Activated T-helper 1 cell treated with Interleukin-2 at 50 U/mL for 16 hours (primary cell): Measurements from ENCODE around the gene HLCS.

Experiments used
- DNase-seq: peaks from one replicate; pipeline ENCODE4 v3.0.0-alpha.2; 2020; ENCODE audit warnings: low read depth

The HLCS gene

DNA sequence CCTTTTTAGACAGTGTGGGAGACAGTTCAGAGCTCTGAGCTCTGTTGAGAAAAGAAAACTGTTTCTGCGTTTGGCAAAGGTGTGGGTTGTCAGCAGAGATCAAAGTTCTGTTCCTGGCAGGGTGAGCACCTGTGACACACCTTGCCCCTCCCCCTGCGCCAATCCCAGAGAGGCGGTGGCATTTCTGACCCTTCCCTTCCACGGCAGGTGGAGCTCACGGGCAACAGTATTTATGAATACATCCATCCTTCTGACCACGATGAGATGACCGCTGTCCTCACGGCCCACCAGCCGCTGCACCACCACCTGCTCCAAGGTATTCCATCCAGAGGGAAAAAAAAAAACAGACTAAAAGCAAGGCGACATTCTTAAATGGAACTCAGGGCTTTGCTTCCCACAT is 246.9 kb downstream of the HLCS start:
- DNase-seq = no peak

DNA sequence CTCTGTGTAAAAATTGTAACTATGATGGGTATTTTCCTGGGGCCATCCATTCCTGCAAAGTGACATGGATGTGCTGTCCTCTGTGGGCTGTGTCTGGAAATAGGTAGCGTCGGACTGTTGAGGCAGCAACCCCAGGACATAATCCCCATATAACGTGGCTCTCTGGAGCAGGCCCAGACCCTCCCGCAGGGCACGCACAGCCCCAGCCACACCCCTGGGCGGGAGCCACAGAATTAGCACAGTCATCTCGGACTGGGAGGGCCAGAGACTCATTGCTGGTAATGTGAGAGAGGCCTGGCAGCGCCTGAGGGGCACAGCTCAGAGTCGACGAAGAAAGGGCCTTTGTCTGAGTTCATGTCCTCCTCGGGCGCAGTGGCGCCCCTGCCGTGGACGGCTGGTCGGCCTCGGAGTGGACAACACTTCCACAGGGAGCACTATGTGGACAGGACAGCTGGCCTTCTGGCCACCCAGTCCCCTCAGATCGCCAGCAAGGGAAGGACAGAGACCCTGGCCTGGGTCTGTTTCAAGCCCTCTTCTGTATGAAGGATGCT is 247.4 kb downstream of the HLCS start:
- no peak for DNase-seq

DNA sequence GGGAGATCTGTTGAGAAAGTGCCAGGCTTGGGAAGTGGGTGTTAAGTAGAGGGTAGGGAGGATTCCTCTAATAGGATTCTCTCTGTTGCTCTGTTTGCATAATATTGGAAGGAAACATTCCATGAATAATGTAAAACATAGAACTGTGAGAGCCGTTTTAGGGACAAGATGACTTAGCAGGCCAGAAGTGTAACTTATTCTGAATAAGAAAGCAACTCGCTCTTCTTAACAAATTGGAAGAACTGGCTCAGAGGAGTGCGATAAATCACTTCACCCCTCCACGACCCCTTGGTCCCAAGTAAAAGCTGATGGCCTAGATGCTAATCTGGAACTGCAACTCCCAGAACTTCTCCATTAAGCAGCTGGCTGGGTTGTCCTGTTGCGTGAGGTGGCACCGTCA is 248.5 kb downstream of the HLCS start:
- no peak for DNase-seq

DNA sequence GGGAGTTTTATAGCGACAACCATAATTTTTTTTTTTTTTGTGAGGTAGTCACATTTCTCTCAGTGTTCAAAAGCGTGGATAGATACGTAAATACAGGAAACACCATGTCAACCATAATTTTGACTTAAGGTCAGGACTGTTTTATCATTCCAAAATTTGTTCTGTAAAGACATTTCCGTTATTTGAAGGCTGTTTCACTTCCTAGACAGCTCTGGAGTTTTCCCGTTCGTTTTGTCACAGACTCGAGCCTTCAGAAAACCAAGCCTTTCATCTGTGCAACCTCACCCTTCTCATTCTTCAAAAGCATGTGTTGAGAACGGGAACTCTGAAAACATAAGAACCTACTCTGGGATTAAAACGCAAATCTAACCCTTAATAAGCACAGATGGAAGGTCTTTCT is 249.6 kb downstream of the HLCS start:
- DNase-seq = no peak

DNA sequence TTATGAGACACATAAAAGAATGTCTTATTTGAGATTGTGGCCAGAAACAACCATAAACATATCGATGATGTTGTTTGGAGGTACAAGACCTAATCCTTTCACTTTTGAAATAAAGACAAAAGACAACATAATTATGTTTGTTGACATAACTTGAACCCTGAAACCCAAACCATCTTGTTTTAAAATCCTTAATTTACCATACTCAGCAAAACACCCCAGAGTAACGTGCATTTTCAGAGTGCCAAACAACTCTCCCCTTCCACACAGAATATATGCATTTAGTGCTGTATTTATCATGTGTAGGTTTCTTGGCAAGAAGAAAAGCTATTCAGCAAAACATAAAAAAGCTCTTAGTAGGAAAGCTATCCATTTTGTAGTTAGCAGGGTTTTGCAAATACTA is 250.1 kb downstream of the HLCS start:
- no peak for DNase-seq

DNA sequence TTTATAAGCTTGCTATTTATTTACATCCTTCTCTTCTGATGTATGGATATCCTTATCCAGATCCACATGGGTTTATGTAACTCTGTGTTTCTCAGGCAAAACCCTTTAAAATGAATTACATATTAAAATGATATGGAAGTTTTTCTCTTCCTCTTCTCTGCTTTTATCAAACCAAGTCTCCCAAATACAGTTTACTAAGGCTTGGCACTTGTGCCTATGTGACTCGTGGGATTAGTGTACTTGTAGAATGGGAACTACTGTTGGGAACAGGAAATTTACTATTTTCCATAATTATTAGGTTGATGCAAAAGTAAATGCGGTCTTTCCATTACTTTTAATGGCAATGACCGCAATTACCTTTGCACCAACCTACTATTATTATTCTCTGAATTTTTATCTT is 252.7 kb downstream of the HLCS start:
- no peak for DNase-seq

DNA sequence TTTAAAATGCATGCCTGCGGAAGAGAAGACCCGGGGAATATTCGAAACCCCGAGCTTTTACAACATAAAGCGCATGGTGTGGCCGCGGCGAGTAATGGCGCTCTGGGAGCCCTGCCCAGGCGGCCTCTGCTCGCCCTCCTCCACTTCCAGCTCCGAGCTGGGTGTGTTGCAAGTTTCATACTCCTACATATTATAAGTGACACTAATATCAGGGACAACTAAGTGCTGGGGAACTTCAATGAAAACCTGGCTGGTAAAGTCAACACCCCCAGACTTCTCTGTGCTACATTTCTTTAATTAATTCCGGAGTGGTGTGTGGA is 255.8 kb downstream of the HLCS start:
- no peak for DNase-seq

DNA sequence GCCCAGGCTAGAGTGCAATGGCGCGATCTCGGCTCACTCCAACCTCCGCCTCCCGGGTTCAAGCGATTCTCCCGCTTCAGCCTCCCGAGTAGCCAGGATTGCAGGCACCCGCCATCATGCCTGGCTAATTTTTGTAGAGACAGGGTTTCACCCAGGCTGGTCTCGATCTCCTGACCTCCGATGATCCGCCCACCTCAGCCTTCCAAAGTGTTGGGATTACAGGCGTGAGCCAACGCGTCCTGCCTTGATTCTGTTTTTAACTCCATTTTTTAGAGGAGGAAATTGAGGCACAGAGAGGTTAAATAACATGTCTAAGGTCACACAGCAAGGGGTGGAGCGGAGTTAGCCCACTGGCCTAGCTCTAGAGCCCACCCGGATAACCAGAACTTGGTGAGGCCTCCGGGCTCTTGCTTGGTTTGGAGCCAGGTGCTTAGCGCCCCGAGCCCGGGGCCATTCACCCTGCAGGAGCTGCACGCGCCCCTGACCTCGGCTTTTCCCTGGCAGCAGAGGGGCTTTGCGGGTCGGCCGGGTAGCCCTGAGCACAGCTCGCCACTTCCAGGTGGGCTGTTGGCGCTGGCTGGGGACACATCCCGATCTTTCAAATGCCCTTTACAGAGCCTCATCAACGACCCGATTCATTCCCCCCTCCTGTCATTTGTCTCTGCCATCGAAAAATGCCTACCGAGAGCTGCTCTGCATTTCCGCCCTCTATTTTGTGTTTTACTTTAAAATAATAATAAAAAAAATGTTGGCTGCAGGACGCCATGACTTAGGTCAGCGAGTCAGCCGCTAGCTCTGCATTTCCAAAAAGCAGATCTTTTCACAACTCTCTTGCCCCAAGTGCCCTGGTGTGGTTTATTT is 256.4 kb downstream of the HLCS start:
- DNase-seq = no peak

DNA sequence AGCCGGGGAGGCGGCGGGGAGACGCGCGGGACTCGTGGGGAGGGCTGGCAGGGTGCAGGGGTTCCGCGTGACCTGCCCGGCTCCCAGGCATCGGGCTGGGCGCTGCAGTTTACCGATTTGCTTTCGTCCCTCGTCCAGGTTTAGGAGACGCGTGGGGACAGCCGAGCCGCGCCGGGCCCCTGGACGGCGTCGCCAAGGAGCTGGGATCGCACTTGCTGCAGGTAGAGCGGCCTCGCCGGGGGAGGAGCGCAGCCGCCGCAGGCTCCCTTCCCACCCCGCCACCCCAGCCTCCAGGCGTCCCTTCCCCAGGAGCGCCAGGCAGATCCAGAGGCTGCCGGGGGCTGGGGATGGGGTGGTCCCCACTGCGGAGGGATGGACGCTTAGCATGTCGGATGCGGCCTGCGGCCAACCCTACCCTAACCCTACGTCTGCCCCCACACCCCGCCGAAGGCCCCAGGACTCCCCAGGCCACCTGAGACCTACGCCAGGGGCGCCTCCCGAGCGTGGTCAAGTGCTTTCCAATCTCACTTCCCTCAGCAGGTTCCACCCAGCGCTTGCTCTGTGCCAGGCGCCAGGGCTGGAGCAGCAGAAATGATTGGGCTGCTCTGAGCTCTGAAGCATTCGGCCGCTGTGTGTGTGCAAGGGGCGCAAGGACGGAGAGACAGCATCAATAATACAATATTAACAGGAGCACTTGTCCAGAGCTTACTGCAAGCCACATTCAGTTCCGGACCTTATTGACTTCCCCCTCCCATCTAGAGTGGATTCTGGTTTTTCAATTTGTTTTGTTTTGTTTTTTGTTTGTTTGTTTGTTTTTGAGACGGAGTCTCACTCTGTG is 257.2 kb downstream of the HLCS start:
- DNase-seq = no peak

DNA sequence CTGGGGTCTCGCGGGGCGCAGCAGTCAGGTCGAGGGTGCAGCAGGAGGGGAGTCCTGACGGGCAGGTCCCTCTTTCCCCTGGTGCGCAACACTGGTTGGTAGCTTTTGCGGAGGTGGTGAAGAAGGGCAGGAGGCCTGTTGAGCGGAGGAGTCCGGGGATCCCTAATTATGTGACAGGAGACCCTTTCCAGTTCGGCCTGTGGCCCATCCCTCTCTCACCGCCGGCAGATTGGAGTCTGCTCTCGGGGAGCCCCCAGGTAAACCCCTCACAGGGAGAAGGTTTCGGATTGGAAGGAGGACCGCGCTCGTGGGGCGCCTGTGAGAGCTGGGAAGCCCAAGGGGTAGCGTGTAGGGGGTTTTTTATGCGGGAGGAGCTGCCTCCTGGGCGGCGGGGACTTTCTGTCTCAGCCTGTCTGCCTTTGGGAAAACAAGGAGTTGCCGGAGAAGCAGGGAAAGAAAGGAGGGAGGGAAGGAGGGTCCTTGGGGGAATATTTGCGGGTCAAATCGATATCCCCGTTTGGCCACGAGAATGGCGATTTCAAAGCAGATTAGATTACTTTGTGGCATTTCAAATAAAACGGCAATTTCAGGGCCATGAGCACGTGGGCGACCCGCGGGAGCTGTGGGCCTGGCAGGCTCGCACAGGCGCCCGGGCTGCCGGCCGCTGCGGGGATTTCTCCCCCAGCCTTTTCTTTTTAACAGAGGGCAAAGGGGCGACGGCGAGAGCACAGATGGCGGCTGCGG is 258.0 kb downstream of the HLCS start:
- DNase-seq = no peak

DNA sequence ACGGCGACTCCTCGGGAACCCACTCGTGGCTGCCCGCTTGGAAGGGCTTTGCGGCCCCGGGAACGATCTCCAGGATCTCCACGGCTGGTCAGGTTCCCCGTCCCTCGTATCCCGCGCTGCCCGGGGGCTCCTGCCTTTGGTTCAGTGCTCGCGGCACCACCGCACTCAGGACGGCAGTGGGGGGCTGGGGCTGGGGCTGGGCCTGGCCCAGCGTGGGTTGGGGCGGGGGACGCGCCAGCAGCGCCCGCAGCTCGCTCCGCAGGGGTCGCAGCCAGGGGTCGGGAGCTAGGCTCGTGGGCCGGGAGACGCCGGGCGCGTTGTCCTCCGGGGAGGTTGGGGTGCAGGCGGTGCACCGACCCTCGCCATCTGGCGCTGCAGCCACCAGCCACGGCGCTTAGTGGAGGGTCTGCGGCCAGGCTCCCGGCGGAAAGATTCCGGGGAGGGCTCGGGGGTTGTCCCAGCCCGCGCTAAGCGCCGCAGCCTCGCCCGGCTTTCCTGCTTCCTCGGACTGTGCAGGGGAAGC is 258.6 kb downstream of the HLCS start:
- no peak for DNase-seq

DNA sequence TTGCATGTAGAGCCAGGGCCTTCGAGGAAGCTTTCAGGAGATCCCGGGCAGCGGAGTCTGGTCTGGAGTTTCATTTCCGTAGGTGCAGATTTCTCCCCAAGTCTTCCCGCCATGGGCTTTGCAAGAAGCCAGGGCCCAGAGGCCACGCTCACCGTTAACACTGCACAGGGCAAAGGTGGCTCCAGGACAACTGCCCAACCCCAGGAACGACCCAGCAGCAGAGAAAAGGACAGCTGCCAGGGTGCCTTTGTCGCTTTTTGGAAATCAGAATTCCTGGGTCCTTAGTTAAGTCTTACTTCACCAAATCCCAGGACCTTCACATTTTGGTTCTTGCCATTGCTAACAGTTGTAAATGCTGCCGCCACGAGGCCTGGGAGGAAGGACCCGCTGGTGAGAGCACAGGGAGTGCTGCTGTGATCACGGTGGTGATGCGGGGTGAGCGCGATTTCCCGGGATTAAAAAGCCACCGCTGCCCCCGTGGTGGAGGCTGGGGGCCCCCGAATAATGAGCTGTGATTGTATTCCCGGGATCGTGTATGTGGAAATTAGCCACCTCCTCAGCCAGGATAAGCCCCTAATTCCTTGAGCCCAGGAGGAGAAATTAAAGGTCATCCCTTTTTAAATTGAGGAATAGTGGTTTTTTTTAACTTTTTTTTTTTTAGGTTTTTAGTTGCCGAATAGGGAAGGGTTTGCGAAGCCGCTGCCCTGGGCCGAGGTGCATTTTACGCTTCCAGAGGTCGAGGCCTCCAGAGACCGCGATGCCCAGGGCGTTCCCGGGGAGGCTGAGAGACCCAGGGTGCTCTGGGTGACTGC is 259.3 kb downstream of the HLCS start:
- DNase-seq = no peak

DNA sequence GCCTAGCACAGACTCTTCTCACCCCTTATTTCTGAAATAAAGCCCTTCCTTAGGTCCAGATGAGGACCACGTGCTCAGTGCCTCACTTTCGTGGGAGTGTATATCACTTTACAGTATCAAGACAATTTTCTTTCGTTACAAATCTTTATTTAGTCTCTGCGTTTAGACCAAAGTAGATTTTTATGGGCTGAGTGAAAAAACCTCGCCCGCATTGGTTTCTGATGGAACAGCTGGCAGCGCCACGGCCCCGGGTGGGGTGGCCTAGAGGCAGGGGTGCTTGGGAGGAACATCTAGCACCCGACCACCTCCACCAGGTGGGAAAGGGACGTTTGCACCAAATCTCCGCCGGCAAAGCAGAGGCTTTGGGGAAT is 260.0 kb downstream of the HLCS start:
- no peak for DNase-seq

DNA sequence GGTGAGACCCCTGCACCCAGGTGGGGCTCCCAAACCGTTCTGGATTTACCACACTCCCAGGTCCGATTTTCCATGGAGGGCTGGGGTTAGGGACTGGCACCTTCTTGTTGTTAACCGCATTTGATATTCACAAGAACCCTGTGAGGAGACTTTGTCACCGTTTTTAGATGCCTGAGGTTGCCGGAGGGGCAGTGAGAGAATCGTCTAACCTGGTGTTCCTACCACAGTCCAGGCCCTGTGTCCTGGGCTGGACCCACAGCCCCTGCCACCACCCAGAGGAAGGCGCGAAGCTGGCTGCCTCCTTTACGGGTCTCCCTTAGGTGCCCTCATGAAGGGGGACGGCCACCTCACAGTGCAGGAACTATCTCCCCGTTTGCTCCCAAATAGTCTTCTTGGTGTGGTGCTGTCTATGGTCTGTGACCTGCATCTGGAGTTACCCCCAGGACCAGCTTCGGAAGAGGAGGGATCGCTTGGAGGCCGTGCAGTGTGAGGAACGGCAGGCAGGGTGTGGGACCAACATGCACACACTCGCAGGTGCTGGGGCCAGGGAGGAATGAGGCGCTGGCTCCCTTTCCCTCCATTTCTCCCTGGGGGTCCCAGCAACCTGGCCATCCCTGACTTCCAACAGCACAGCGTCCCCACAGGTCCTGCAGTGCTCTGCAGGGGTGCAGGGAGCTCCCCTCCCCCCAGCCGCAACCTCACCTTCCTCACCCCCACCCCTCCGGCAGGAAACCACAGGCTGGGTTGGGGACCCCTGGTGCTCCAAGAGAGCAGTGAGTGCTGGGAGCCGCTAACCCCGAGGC is 260.6 kb downstream of the HLCS start:
- DNase-seq = no peak

DNA sequence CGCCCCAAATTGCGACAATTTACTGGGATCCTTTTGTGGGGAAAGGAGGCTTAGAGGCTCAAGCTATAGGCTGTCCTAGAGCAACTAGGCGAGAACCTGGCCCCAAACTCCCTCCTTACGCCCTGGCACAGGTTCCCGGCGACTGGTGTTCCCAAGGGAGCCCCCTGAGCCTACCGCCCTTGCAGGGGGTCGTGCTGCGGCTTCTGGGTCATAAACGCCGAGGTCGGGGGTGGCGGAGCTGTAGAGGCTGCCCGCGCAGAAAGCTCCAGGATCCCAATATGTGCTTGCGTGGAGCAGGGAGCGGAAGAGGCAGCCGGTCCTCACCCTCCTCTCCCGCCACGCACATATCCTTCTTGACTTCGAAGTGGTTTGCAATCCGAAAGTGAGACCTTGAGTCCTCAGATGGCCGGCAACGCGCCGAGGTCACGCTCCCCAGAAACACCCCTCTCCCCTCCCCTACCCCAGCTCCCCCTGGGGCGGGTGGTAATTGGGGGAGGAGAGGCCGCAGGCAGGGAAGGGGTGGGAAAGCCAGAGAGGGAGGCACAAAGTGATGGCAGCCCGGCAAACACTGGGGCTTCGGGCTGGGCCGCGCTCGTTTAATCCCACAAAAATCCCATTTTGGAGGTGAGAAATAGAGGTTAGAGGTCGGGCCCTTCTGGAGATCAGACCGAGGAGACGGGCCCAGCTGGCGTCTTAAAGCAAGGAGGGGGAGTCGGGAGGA is 261.4 kb downstream of the HLCS start:
- no peak for DNase-seq

DNA sequence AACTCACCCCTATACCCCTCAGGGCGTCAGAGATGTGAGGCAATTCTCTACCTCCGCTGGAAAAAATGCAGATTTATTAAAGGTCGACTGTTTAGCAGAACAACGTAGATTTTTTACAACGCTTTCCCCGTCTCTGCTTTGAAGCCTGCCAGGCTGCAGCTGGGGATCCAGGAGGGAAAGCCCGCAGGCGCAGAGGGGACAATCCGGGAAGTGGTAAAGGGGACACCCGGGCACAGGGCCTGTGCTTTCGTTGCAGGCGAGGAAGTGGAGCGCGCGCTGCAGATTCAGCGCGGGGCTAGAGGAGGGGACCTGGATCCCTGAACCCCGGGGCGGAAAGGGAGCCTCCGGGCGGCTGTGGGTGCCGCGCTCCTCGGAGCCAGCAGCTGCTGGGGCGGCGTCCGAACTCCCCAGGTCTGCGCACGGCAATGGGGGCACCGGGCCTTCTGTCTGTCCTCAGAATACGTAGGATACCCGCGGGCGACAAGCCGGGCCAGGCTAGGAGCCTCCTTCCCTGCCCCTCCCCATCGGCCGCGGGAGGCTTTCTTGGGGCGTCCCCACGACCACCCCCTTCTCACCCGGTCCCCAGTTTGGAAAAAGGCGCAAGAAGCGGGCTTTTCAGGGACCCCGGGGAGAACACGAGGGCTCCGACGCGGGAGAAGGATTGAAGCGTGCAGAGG is 262.1 kb downstream of the HLCS start:
- no peak for DNase-seq

DNA sequence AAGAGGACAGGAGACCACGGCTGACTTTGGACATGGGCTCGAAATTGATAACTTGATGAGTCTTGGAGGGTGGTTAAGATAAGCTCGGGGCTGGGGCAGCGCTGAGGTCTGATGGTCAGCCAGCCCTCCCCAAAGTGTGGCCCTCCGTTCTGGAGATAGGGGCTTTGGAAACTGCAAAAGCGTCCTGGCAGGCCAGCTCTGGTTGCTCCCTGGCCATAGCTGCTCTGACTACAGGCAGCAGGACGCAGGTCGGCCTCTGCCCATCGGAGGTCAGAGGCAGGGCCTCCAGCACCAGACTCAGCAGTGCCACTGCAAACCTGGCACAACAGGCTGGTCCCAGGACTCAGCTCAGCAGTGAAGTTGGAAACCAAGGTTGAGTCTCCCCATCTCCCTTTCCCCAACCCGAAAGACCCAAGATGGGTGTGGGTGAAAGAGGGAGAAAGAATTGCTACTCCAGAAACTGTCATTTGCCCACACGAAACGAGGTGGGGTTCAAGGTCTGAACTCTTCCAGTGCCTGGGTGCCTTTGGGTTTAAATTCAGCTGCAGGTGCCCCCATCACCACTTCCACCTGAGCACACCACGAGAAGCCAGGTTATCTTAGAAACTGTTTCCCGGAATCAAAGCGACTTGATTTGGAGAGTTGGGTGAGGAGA is 262.7 kb downstream of the HLCS start:
- no peak for DNase-seq

DNA sequence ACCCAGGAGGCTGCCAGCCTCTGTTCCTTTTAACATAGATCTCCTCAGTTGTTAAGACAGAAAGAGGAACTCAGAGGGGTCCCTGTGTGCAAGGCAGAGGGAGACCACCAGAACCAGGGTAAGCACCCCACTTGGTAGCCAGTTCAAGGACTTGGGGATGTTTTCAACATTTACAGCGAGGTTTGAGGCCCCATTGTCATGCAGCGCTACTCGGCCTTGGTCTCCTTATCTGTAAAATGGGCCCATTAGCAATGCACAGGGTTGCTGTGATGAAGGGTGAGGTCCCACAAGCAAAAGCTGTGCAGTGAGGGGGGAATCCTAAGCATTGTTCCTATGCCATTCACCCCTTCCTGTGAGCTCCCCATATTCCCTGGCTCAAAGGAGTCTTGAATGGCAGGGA is 263.3 kb downstream of the HLCS start:
- no peak for DNase-seq

DNA sequence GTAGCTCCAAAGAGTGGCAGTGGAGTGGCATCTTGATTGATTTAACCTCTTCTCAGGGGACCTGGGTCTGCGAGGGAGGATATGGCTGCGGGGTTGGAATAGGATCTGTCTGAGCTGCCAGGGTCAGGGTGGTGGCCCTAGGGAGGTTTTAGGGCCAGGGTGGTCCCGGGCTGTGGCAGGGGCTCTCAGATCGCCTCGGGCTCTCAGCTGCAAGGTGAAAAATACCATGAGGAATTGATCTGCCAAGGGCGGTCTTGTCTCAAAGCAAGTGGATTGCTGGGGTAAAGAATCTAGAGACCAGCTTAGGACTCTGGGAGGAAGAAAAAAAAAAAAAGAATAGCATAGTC is 263.9 kb downstream of the HLCS start:
- no peak for DNase-seq
